ENCODE measurements around the gene PFDN1. TPM values are rescaled to one million over a fixed set of nuclear protein-coding genes. Genes with fewer than 3 reads are reported as not detected.

The PFDN1 gene
- total RNA-seq, 1 donor from 2014 or later, result 173 TPM

DNA sequence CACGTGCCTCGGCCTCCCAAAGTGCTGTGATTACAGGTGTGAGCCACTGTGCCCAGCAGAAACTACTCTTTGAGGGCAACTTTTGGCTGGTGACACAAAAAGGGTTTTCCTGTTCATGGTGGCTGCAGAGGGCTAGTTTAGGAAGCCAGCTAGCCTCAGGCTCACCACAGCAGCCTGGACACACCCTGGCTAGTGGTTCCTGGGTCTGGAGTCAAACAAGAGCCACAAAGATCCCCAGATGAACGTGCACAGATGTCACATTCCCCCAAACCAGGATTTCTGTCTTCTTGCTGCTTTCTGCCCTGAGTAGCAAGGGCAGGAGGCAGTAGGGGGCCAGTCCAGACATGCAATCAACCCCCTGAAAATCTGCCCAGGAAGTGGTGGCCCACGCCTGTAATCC, 36.7 kb upstream of the PFDN1 start:
- H3K4me3 ChIP-seq (ENCODE audit: low read depth, low read length), result no peak overlapping the region
- TF ChIP-seq, protein P1, sequence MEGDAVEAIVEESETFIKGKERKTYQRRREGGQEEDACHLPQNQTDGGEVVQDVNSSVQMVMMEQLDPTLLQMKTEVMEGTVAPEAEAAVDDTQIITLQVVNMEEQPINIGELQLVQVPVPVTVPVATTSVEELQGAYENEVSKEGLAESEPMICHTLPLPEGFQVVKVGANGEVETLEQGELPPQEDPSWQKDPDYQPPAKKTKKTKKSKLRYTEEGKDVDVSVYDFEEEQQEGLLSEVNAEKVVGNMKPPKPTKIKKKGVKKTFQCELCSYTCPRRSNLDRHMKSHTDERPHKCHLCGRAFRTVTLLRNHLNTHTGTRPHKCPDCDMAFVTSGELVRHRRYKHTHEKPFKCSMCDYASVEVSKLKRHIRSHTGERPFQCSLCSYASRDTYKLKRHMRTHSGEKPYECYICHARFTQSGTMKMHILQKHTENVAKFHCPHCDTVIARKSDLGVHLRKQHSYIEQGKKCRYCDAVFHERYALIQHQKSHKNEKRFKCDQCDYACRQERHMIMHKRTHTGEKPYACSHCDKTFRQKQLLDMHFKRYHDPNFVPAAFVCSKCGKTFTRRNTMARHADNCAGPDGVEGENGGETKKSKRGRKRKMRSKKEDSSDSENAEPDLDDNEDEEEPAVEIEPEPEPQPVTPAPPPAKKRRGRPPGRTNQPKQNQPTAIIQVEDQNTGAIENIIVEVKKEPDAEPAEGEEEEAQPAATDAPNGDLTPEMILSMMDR (conservative IDR thresholded peaks at IDR 0.05; ENCODE audit: low read depth, low read length), result no peak
- no peak for DNase-seq (ENCODE audit: low read depth)

DNA sequence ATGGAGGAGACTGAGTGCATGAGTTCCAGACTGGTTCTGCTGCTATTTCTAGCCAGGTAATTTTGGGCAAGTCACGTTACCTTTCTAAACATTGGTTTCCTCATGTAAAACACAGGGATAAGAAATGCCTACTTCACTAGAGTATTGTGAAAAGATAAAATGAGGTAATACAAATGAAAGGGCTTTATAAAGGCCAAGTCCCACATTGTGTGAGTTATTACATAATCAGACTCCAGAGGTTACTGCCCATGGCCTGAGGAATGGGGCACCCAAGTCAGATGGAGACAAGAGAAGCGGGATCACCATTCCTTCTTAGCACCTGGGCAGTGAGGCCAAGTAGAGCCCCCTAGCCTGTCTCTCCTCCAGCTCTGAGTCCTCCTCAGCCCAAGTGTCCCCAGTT, 36.0 kb upstream of the PFDN1 start:
- TF ChIP-seq, protein P1 (conservative IDR thresholded peaks at IDR 0.05; ENCODE audit: low read depth, low read length), result no peak
- no peak overlapping the region for H3K4me3 ChIP-seq (ENCODE audit: low read depth, low read length)

DNA sequence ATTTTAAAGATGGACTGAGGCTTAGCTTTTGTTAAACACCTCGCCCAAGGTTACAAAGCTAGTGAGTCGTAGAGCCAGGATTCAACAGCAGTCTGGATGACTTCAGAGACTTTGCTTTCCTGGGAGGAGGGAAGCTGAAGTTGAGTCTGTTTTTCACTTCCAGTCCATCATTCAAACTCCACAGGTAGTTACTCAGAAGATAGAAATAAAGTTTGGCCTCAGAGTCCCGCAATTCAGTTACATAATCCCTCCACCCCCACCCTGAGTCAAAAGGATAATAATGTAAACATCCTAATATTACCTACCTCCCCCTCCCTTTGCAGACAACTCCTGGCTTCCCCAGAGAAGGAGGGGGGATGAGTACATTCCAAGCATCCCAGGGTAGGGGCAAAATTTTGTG, 35.4 kb upstream of the PFDN1 start:
- no peak overlapping the region for H3K4me3 ChIP-seq (ENCODE audit: low read depth, low read length)
- no peak for DNase-seq (ENCODE audit: low read depth)
- TF ChIP-seq, protein P1 (conservative IDR thresholded peaks at IDR 0.05; ENCODE audit: low read depth, low read length), result no peak

More for the DNA sequence above, 36.0 kb upstream of the PFDN1 start:
- DNase-seq (ENCODE audit: low read depth), result no peak

DNA sequence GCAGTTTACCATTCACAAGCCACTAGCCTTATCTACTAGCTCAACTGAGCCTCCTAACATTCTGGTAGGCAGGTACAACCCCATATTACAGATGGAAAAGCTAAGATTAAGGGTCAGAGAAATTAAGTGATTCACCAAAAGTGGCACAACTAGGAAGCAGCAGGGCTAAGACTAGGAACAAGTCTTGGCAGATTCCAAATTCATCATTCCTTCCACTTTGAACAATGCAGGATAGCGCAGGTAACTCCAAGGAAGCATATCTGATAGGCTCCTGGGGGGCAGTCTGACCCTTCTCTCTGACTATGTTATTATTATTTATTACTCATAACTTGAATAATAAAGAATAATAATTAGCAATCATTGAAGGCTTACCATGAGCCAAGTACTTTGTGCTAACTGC, 35.0 kb upstream of the PFDN1 start:
- DNase-seq (ENCODE audit: low read depth), result no peak
- TF ChIP-seq, protein P1 (conservative IDR thresholded peaks at IDR 0.05; ENCODE audit: low read depth, low read length), result no peak
- H3K4me3 ChIP-seq (ENCODE audit: low read depth, low read length), result no peak overlapping the region

DNA sequence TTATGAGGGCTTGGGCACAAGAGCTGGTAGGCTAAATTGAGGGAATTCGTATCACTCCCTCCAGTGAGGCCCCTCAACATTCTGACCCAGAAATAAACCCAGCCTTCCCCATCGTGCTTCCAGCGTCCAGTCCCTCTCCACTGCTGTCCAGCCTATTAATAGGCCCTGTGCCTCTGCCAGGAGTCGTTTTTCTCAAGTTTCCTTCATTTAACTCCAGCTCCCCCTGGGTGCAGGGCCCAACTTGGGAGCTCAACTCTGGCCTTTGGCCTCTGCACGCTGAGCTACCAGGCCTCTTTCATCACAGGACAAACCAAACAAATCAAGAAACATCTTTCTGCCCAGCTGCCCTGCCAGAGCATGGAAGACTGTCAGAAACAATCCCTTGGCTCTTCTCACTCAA, 33.5 kb upstream of the PFDN1 start:
- DNase-seq (ENCODE audit: low read depth), result no peak
- no peak overlapping the region for H3K4me3 ChIP-seq (ENCODE audit: low read depth, low read length)
- TF ChIP-seq, protein P1 (conservative IDR thresholded peaks at IDR 0.05; ENCODE audit: low read depth, low read length), result no peak

DNA sequence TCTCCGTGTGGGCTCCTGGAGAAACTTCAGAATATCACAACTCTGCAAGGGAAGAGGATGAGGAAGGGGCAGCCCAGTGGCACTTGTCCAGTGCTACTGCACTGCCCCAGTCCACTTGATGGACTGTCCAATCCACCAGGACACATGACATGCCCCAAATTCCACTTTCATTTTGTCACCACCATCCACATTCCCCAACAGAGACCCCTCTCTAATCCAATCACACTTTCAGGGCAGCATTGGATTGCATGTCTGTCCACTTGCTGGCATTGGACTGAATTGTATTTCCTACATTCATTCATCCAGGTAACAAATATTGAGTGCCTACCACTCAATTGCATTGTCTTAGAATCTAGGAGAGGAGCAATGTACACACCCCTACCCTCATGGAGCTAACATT, 28.7 kb upstream of the PFDN1 start:
- H3K4me3 ChIP-seq (ENCODE audit: low read depth, low read length), result no peak overlapping the region
- DNase-seq (ENCODE audit: low read depth), result no peak
- TF ChIP-seq, protein P1 (conservative IDR thresholded peaks at IDR 0.05; ENCODE audit: low read depth, low read length), result no peak

DNA sequence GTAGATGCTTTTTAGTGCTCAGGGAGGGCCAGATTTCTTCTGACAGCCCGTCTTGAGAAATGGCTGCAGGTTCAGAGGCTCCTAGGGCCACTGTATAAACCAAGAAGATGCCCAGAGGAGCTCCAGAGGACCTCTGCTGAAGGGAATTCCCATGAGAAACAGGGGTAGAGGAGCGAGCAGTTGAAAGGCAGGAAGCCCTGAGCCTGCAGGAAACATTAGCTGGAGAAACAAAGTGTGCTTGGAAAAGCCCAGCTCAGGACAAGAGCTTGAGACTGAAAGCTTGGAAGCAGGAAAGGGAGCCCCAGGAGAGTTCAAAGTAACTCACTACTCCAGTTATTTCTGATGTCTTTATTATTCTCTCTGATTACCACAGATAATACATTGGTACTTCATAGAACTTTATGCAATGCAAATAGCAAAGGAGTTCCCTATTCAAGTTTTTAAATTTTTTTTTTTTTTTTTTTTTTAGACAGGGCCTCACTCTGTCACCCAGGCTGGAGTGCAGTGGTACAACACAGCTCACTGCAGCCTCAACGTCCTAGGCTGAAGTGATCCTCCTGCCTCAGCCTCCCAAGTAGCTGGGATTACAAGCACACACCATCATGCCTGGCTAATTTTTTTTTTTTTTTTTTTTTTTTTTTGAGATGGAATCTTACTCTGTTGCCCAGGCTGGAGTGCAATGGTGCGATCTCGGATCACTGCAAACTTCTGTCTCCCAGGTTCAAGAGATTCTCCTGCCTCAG, 27.0 kb upstream of the PFDN1 start:
- no peak overlapping the region for H3K4me3 ChIP-seq (ENCODE audit: low read depth, low read length)
- TF ChIP-seq, protein P1 (conservative IDR thresholded peaks at IDR 0.05; ENCODE audit: low read depth, low read length), result no peak
- no peak for DNase-seq (ENCODE audit: low read depth)

Data from epithelial cell of proximal tubule (primary cell).